Measurements from ENCODE around the gene DRAM1.

- no peak for TF ChIP-seq CTCF (IDR thresholded peaks at IDR 0.05)
- TF ChIP-seq ZFX (IDR thresholded peaks at IDR 0.05; ENCODE audit: borderline replicate concordance): no peak
Measured at GRCh38 chr12:101946233-101946611, 68.8 kb downstream of the DRAM1 start.
